COLO668 (cell line): ENCODE results near the gene NET1.
A peak's percentile ranks its signal among the peaks of the same experiment; 100 is the strongest.

Experiments
- DNase-seq: peaks from one replicate; lab custom pipeline; 2025; ENCODE audit not compliant: unreplicated experiment; lab: John Stamatoyannopoulos, UW

Gene NET1

GRCh38 chr10:5479481-5480161 is 67.3 kb downstream of the NET1 start:
- DNase-seq, result no peak

GRCh38 chr10:5480162-5480941 is 68.0 kb downstream of the NET1 start:
- DNase-seq, result no peak

- no peak for DNase-seq
These were observed 68.8 kb downstream of the NET1 start for GRCh38 chr10:5481121-5481520.

DNA sequence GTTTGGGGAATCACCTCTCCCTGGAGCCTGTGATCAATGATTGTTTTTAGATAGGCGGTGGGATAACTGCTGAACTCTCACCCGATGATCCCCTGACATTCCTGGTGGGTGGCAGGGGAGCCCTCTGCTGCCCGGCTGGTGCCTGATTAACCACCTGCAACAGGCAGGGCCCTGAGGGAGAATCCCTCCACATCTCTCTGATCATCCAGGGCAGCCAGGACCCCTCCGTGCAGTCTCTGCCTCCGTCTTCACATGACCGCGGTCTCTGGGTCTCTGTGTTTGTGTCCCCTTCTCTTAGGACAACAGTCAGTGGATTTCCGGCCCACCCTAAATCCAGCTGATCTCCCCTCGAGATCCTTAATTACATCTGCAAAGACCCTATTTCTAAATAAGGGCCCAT is 69.7 kb downstream of the NET1 start:
- DNase-seq, result no peak

DNA sequence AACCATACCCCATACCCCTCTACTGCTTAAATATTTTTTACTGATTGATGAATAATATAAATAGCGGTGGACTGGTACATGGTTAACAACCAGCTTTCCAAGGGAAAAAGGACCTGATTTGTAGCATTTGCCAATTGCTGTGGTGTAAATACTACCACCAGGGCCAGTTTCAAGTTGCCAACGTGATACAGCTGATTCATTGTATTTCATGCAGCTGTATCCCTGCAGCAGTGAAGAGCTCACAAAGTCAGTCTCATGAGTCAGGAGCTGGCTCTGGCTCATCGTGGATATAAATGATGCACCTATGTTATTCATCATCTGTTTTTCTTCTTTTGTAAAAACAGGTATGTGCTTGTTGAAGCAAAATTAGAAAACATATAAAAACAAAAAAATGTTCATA is 71.8 kb downstream of the NET1 start:
- DNase-seq, result no peak

- DNase-seq, result no peak
These were observed 72.9 kb downstream of the NET1 start for GRCh38 chr10:5485290-5485689.

GRCh38 chr10:5485948-5486852 is 73.8 kb downstream of the NET1 start:
- DNase-seq, result no peak

GRCh38 chr10:5486853-5487235 is 74.5 kb downstream of the NET1 start:
- DNase-seq, result no peak

DNA sequence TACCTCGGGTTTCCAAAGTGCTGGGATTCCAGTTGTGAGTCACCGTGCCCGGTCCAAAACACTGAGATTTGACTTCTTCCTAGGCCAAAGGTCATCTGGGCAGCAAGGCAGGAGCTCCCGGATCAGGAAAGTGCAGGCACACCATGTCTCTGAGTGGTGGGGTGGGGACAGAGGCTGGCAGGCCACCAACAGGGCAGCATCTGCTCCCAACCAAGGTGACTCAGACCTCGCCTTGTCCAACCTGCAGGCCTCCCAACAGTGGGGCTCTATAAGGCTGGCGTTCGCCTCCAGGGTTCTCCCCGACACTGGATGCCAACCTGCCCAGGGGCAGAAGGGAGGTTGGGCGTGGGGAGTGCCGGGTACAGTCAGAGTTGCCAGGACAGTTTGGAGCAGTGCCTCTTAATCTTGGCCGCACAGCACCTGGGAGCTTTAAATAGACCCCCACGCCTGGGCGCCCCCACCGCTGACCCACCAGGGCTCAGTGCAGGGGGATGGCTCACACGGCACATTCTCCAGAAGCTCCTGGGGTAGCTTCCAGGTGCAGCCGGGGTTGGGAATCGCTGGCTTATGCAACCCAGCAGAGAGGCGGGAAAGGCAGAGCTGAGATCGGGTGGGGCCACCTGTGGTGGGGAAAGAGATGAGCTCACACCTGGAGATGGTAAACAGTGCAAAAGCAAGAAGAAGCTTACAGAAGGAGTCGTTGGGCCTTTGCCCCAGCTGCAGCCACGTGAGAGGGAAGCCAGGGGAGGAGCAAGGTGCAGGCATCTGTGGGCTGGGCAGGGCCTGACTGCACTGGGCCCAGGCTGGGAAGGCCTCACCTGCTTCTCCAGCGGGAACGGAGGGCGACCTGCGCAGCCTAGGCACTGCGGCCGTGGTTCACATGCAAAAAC is 76.2 kb downstream of the NET1 start:
- peak; percentile 66 for DNase-seq

DNA sequence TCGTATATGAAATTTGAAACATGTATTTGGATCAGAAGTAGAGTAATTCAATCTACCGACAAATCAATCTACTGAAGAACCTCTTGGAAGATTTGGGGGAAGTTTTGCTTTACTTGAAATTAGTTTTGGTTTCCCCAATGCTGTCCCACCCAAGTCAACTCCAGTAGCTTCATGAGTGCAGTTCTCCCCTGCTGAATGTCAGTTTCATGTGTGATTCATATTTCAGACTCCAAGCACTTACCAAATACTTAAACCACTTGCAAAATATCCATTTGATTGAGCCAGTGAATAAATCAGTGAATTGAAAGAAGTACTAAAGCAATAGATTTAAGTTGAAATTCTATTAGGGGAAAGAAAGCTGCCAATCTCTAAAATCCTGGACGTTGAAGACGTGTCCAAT is 77.7 kb downstream of the NET1 start:
- DNase-seq, result no peak

DNA sequence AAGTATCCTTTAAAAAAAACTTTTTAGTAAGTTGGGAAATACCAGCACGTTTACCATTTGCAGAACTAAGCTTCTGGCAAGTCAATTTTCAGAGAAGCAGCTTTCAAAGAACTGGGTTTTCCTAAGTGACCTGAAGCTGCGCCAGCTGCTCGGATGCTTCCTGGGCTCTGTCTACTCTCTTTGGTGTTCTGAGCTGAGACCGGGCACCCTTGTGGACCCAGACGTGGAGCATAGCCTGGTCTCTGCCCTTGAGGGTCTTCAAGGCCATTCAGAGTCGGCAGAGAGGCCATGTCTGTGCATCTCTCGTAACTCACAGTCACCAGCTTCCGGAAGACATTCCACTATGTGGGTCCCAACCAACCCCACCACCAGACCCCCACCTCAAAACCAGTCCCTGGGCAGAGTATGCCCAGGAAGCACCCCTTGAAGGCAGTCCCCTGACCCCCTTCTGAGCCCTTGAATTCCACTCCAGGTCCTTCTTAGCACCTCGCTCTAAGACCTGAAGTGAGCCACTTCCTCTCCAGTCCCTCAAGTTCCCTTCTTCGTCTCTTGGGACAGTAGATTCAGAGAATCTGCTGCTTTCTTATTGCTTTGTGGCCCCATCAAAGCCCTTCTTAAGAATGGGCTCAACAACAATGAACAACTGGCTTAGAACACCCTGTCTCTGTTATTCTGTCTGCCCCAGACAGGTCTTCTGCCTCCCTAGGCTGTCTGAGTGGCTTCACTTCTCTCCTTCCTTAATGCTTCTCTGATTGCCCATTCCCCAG is 78.5 kb downstream of the NET1 start:
- no peak for DNase-seq

DNA sequence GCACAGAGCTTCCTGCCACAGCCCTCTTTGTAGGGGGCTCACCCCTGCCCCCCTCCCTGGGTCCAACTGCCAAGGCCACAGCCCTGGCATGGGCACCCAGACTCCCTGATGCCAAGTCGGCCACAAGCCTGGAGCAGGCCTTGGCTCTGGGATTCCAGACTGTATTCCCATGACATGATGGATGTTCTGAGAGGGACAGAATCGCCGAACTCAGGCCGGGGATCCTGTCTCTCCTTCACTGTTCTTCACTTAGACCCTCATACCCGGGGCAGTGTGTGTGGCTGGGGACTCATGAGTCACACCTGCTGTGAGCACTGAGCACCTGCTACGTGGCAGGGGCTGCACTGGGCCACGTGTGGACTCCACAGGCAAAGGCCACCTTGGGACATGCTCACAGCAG is 79.1 kb downstream of the NET1 start:
- DNase-seq, result no peak

DNA sequence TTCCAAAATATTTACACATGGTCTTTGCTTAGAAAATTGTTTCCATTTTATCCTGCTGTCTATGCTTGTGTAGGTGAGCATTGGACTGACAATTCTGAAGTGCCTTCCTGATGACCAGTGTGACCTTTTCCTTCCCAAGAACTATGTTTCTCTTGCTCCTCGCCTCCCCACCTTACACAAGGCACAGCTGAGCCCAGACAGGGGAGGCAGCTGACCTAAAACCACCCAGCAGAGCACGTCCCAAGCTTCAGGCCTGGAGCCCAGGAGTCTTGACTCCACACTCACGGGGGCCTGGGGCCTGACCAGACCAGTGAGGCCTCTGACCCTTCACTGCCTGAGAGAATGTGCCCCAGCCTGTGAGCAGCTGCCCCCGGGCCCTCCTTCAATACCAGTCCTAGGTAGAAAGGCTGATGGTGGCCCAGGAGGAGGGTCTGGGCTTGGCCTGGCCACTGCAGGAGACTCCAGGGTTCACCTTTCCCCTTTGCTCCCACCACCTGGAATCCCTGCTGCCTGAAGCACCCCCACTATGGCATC is 80.0 kb downstream of the NET1 start:
- DNase-seq, result no peak

- DNase-seq, result no peak
These were observed 80.7 kb downstream of the NET1 start for GRCh38 chr10:5492929-5493576.

- no peak for DNase-seq
These were observed 81.3 kb downstream of the NET1 start for GRCh38 chr10:5493691-5494090.

GRCh38 chr10:5494611-5495010 is 82.3 kb downstream of the NET1 start:
- DNase-seq, result no peak

GRCh38 chr10:5496261-5497250 is 84.2 kb downstream of the NET1 start:
- no peak for DNase-seq

- no peak for DNase-seq
These were observed 84.9 kb downstream of the NET1 start for GRCh38 chr10:5497289-5497688.
